GM20000 (cell line): ENCODE measurements around the gene NOP14.
"Not testable (repeated sequence)": the region's sequence is repeated elsewhere in the genome, so short reads cannot be mapped to it uniquely, and the experiment has no call there.

Source experiments
- DNase-seq: peaks from one replicate; pipeline ENCODE4 v3.0.0; 2012; ENCODE audit warnings: low spot score
- TF ChIP-seq, protein P1 (sequence below): IDR thresholded peaks from 2 replicates; pipeline ENCODE4 v1.5.1; 2012; ENCODE audit warnings: mild to moderate bottlenecking, control low read depth; ENCODE audit errors: extremely low read depth, missing control alignments

NOP14 gene

GRCh38 chr4:2925496-2925895, 37.7 kb downstream of the NOP14 start:
- TF ChIP-seq, protein P1, sequence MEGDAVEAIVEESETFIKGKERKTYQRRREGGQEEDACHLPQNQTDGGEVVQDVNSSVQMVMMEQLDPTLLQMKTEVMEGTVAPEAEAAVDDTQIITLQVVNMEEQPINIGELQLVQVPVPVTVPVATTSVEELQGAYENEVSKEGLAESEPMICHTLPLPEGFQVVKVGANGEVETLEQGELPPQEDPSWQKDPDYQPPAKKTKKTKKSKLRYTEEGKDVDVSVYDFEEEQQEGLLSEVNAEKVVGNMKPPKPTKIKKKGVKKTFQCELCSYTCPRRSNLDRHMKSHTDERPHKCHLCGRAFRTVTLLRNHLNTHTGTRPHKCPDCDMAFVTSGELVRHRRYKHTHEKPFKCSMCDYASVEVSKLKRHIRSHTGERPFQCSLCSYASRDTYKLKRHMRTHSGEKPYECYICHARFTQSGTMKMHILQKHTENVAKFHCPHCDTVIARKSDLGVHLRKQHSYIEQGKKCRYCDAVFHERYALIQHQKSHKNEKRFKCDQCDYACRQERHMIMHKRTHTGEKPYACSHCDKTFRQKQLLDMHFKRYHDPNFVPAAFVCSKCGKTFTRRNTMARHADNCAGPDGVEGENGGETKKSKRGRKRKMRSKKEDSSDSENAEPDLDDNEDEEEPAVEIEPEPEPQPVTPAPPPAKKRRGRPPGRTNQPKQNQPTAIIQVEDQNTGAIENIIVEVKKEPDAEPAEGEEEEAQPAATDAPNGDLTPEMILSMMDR = no peak
- no peak for DNase-seq

DNA sequence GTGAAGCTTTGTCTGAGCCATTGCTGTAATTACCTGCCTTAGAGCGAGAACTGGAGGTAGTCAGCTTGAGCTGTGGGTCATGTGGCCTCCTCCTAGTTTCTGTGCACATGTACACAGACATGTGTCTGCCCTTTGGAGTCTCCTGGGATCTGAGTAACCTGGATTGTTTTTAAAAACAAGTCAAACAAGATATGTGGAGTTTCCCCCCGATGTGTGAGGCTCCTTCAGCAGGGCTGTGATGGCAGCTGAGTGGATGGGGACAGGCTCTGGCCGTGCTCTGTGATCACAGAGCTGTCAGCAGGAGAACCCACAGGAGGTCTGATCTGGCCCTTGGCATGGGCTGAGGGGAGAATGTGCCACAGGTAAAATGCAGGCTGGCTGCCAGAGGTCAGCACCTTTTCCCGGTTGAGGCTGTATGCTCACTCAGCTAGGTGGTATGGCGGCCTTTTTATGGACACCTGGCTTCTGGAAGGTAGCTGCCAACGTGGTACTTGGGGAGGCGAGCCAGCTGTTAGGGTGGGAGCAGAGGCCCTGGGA, 38.4 kb downstream of the NOP14 start:
- DNase-seq = no peak
- TF ChIP-seq, protein P1 = no peak

DNA sequence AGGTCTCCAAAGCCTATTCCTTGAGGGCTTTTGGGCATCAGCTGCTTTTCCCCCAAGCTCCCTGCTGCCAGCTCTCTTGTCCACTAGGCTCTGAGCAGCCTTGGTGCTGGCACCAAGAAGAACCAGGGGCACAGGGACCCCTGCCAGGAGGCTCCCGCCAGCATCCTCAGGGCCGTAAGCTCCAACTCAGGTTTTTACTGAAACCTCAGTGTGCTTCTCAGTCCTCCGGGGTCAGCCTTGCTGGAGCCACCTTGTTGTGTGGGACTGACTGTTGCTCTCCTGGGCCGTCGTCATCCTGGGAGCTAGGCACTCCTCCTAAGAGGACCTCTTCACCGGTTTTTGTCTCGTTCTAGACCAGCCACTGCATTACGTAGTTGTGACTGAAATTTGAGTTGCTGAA, 38.9 kb downstream of the NOP14 start:
- no peak for DNase-seq
- TF ChIP-seq, protein P1 = no peak

GRCh38 chr4:2923668-2924173, 39.5 kb downstream of the NOP14 start:
- TF ChIP-seq, protein P1 = no peak
- no peak for DNase-seq

- no peak for DNase-seq
- TF ChIP-seq, protein P1 = no peak
These were observed 40.1 kb downstream of the NOP14 start for GRCh38 chr4:2923141-2923551.

DNA sequence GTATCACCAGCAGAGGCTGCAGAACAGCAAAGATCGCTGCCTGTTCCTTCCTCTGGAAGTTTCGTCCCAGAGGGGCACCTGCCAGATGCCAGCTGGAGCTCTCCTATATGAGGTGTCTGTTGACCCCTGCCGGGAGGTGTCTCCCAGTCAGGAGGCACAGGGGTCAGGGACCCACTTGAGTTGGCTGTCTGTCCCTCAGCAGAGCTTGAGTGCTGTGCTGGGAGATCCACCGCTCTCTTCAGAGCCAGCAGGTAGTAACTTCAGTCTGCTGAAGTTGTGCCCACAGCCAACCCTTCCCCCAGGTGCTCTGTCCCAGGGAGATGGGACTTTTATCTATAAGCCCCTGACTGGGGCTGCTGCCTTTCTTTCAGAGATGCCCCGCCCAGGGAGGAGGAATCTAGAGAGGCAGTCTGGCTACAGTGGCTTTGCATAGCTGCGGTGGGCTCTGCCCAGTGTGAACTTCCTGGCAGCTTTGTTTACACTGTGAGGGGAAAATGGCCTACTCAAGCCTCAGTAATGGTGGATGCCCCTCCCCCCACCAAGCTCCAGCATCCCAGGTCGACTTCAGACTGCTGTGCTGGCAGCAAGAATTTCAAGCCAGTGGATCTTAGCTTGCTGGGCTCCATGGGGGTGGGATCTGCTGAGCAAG, 40.6 kb downstream of the NOP14 start:
- DNase-seq = not testable (repeated sequence)

- DNase-seq = not testable (repeated sequence)
These were observed 44.5 kb downstream of the NOP14 start for GRCh38 chr4:2918714-2919113.

- DNase-seq = not testable (repeated sequence)
These were observed 44.9 kb downstream of the NOP14 start for GRCh38 chr4:2918300-2918699.

- DNase-seq = not testable (repeated sequence)
These were observed 46.5 kb downstream of the NOP14 start for GRCh38 chr4:2916696-2917095.

DNA sequence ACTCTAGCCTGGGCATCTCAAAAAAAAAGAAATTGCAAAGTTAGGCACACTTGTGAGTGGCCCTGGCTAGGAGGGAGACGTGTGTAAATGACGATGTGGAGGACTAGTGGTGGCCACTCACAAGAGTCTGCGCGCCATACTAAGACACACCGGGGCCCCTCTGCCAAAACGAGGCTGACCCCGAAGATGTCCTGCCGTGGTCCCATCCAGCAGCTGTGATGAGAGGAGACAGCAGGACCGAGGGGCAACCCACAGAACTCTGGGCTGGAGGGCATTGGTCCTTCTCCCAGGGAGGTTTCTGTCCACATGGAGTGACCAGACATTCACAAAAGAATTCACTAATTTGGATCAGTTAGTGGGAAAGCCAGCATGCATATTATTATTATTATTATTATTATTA, 47.4 kb downstream of the NOP14 start:
- DNase-seq = no peak
- TF ChIP-seq, protein P1 = no peak
